ENCODE results near the gene PWP2. TPM values are rescaled to one million over a fixed set of nuclear protein-coding genes. Genes with fewer than 3 reads are reported as not detected.

Gene PWP2
- total RNA-seq, 1 experiment from 2014 or later, result 6.8 TPM

GRCh38 chr21:44070391-44070790 lies 36.8 kb upstream of the PWP2 start:
- in situ Hi-C loops (cut with HindIII; ENCODE audit: low pct_unique_long_range_greater_than_20kb, low sequenced_read_pairs) (no loop called here), intact Hi-C loops (cut with micrococcal nuclease; ENCODE audit: unreplicated experiment) (no loop called here)
- no peak for TF ChIP-seq POLR2AphosphoS5 (IDR thresholded peaks at IDR 0.05; ENCODE audit: low read depth, low read length)
- TF ChIP-seq SIN3A (IDR thresholded peaks at IDR 0.05; ENCODE audit: borderline replicate concordance, insufficient read depth, low read depth, low read length), result no peak
- TF ChIP-seq TCF7L2 (IDR thresholded peaks at IDR 0.05; ENCODE audit: low read depth, low read length), result no peak
- no peak for TF ChIP-seq CTCF (IDR thresholded peaks at IDR 0.05)
- TF ChIP-seq, protein P1, sequence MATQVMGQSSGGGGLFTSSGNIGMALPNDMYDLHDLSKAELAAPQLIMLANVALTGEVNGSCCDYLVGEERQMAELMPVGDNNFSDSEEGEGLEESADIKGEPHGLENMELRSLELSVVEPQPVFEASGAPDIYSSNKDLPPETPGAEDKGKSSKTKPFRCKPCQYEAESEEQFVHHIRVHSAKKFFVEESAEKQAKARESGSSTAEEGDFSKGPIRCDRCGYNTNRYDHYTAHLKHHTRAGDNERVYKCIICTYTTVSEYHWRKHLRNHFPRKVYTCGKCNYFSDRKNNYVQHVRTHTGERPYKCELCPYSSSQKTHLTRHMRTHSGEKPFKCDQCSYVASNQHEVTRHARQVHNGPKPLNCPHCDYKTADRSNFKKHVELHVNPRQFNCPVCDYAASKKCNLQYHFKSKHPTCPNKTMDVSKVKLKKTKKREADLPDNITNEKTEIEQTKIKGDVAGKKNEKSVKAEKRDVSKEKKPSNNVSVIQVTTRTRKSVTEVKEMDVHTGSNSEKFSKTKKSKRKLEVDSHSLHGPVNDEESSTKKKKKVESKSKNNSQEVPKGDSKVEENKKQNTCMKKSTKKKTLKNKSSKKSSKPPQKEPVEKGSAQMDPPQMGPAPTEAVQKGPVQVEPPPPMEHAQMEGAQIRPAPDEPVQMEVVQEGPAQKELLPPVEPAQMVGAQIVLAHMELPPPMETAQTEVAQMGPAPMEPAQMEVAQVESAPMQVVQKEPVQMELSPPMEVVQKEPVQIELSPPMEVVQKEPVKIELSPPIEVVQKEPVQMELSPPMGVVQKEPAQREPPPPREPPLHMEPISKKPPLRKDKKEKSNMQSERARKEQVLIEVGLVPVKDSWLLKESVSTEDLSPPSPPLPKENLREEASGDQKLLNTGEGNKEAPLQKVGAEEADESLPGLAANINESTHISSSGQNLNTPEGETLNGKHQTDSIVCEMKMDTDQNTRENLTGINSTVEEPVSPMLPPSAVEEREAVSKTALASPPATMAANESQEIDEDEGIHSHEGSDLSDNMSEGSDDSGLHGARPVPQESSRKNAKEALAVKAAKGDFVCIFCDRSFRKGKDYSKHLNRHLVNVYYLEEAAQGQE (IDR thresholded peaks at IDR 0.05; ENCODE audit: insufficient read depth in 1 of 2, low read depth in 2 of 2, low read length in 1 of 2), result no peak
- no peak for DNase-seq (ENCODE audit: low read depth, low spot score)
- BruUV-seq (replicated peaks), result no TSS peak
- H3K36me3 ChIP-seq (ENCODE audit: control insufficient read depth, insufficient read depth, low read length), result no peaks in the 10 kb centered on the region; the same call in 1 of the 2 replicates
- no peak overlapping the region for H3K27ac ChIP-seq (ENCODE audit: low read length)
- ChIA-PET POLR2A (no interaction called here), CTCF (interaction anchor here (0.6 kb wide), 1 partner anchor 95 kb away, joined by 3 read pairs; no protein-coding TSS in a partner anchor)
- ATAC-seq, result no peak
- H3K4me3 ChIP-seq (ENCODE audit: low read depth in 2 of 2, low read length in 2 of 2), result no peak overlapping the region
- no peaks in the 10 kb centered on the region for H3K27me3 ChIP-seq (ENCODE audit: control insufficient read depth, insufficient read depth, low read length)
- no peaks in the 10 kb centered on the region for H3K4me1 ChIP-seq (ENCODE audit: control insufficient read depth, insufficient read depth, low read length)
- no peaks in the 10 kb centered on the region for H3K9me3 ChIP-seq (ENCODE audit: control insufficient read depth, insufficient read depth, low read depth, low read length)

DNA sequence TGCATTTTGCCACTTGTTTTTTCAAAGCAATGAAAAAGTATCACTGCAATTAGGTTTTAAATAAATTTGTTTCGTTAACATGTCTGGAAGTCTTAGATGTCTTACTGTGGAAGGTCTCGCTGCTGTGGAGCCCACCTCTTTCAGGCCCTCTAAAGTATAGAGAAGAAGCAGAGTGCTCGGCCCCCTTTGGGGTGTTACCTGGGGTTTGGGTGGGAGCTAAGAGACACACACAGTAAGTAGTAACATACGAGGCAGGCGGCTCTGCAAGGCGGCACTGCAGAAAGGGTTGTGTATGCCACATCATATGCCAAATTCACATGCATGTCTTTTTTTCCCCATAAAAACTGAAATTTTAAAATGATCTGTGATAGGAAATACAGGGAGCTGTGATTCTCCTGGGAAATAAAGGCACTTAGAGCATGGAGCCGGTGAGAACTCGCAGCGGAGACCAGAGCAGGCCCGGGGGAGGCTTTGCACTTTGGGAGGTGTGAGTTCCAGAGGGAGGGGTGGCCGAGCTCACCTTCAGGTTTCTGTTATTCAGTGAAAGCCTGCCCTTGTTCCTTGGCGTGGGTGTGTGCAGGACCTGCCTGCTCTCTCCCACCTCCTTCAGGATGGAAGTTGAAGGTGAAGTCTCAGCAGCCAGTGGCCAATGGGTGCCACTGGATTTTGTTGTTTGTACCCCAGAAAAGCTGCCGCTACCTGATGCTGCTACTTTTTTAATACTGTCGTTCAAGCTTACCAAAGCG lies 35.7 kb upstream of the PWP2 start:
- ChIA-PET CTCF (interaction anchor here (0.5 kb wide), 1 partner anchor 51 kb away, joined by 3 read pairs; no protein-coding TSS in a partner anchor), POLR2A (no interaction called here)
- Histone ChIP-seq H3K27ac (ENCODE audit: low read length) (no peak overlapping the region), H3K27me3 (ENCODE audit: control insufficient read depth, insufficient read depth, low read length) (no peaks in the 10 kb centered on the region), H3K4me1 (ENCODE audit: control insufficient read depth, insufficient read depth, low read length) (no peaks in the 10 kb centered on the region), H3K4me3 (ENCODE audit: low read depth in 2 of 2, low read length in 2 of 2) (no peak overlapping the region), H3K9me3 (ENCODE audit: control insufficient read depth, insufficient read depth, low read depth, low read length) (no peaks in the 10 kb centered on the region), H3K36me3 (ENCODE audit: control insufficient read depth, insufficient read depth, low read length) (no peaks in the 10 kb centered on the region; the same call in 1 of the 2 replicates)
- intact Hi-C loops (cut with micrococcal nuclease; ENCODE audit: unreplicated experiment) (no loop called here), in situ Hi-C loops (cut with HindIII; ENCODE audit: low pct_unique_long_range_greater_than_20kb, low sequenced_read_pairs) (no loop called here)
- DNase-seq (ENCODE audit: low read depth, low spot score) (no peak), ATAC-seq (no peak)
- BruUV-seq (replicated peaks), result no TSS peak
- TF ChIP-seq CTCF (IDR thresholded peaks at IDR 0.05), result no peak
- TF ChIP-seq POLR2AphosphoS5 (IDR thresholded peaks at IDR 0.05; ENCODE audit: low read depth, low read length), result no peak
- TF ChIP-seq, protein P1 (IDR thresholded peaks at IDR 0.05; ENCODE audit: insufficient read depth in 1 of 2, low read depth in 2 of 2, low read length in 1 of 2), result no peak
- TF ChIP-seq SIN3A (IDR thresholded peaks at IDR 0.05; ENCODE audit: borderline replicate concordance, insufficient read depth, low read depth, low read length), result no peak
- TF ChIP-seq TCF7L2 (IDR thresholded peaks at IDR 0.05; ENCODE audit: low read depth, low read length), result no peak

Data from Panc1 (cell line).